H9 (cell line): ENCODE results near the gene TBX3. TPM values are rescaled to one million over a fixed set of nuclear protein-coding genes. Genes with fewer than 3 reads are reported as not detected.

Experiments
- DNase-seq: peaks from one replicate; pipeline ENCODE4 v3.0.0-alpha.2; 2017
- H2AFZ ChIP-seq: one replicate; pipeline ENCODE4 v1.6.1; 2013; ENCODE audit warnings: mild to moderate bottlenecking, low read length, control low read depth, moderate library complexity
- H2AK5ac ChIP-seq: 2 replicates; pipeline ENCODE4 v1.6.1; 2013; ENCODE audit warnings: low read length, control low read depth, mixed read lengths; ENCODE audit not compliant: insufficient read length
- H2BK120ac ChIP-seq: one replicate; pipeline ENCODE4 v1.6.1; 2013; ENCODE audit warnings: low read depth, mild to moderate bottlenecking, low read length, control low read depth, inconsistent platforms; ENCODE audit not compliant: poor library complexity, severe bottlenecking
- H2BK12ac ChIP-seq: 2 replicates; pipeline ENCODE4 v1.6.1; 2013; ENCODE audit warnings: low read length, control low read depth, mixed read lengths, low read depth; ENCODE audit not compliant: insufficient read length
- H2BK15ac ChIP-seq: 2 replicates; pipeline ENCODE4 v1.6.1; 2013; ENCODE audit warnings: low read depth, low read length, control low read depth
- H2BK20ac ChIP-seq: one replicate; pipeline ENCODE4 v1.6.1; 2013; ENCODE audit warnings: low read depth, mild to moderate bottlenecking, low read length, control low read depth, inconsistent platforms; ENCODE audit not compliant: poor library complexity, severe bottlenecking
- H2BK5ac ChIP-seq: 2 replicates; pipeline ENCODE4 v1.6.1; 2013; ENCODE audit warnings: low read length, control low read depth, mixed read lengths; ENCODE audit not compliant: insufficient read length
- H3K14ac ChIP-seq: 2 replicates; pipeline ENCODE4 v1.6.1; 2013; ENCODE audit warnings: low read length, control low read depth; ENCODE audit not compliant: insufficient read depth
- H3K18ac ChIP-seq: 2 replicates; pipeline ENCODE4 v1.6.1; 2013; ENCODE audit warnings: low read depth, mild to moderate bottlenecking, mixed read lengths, low read length, control low read depth; ENCODE audit not compliant: insufficient read length
- H3K23ac ChIP-seq: 2 replicates; pipeline ENCODE4 v1.6.1; 2013; ENCODE audit warnings: low read length, control low read depth, mixed read lengths, low read depth; ENCODE audit not compliant: insufficient read length
- H3K23me2 ChIP-seq: 2 replicates; pipeline ENCODE4 v1.6.1; 2013; ENCODE audit warnings: low read depth, mild to moderate bottlenecking, mixed read lengths, low read length, control low read depth; ENCODE audit not compliant: insufficient read length, poor library complexity, severe bottlenecking
- H3K27ac ChIP-seq: 2 replicates; pipeline ENCODE4 v1.5.1; 2013; ENCODE audit warnings: low read length, control low read depth, mixed read lengths, low read depth; ENCODE audit not compliant: insufficient read length
- H3K27me3 ChIP-seq: 2 replicates; pipeline ENCODE4 v1.6.1; 2013; ENCODE audit warnings: low read length, control low read depth, inconsistent platforms; ENCODE audit not compliant: insufficient read depth
- H3K4ac ChIP-seq: 2 replicates; pipeline ENCODE4 v1.6.1; 2013; ENCODE audit warnings: low read depth, mild to moderate bottlenecking, control low read depth, inconsistent platforms, low read length, moderate library complexity
- H3K4me1 ChIP-seq: 2 replicates; pipeline ENCODE4 v1.6.1; 2013; ENCODE audit warnings: low read length, control low read depth, inconsistent platforms; ENCODE audit not compliant: insufficient read depth
- H3K4me2 ChIP-seq: 2 replicates; pipeline ENCODE4 v1.6.1; 2013; ENCODE audit warnings: low read length, control low read depth, mixed read lengths; ENCODE audit not compliant: insufficient read length, insufficient read depth
- H3K56ac ChIP-seq: 2 replicates; pipeline ENCODE4 v1.6.1; 2013; ENCODE audit warnings: low read depth, mild to moderate bottlenecking, mixed read lengths, low read length, control low read depth; ENCODE audit not compliant: insufficient read length
- H3K79me1 ChIP-seq: 2 replicates; pipeline ENCODE4 v1.6.1; 2013; ENCODE audit warnings: low read depth, mild to moderate bottlenecking, moderate library complexity, low read length, control low read depth, inconsistent platforms; ENCODE audit not compliant: insufficient read depth, poor library complexity, severe bottlenecking
- H3K79me2 ChIP-seq: 2 replicates; pipeline ENCODE4 v1.6.1; 2013; ENCODE audit warnings: low read length, control low read depth, inconsistent platforms; ENCODE audit not compliant: insufficient read depth
- H3K9ac ChIP-seq: 2 replicates; pipeline ENCODE4 v1.6.1; 2013; ENCODE audit warnings: low read length, control low read depth, mixed read lengths; ENCODE audit not compliant: insufficient read length; ENCODE audit errors: extremely low read depth
- H3K9me3 ChIP-seq: one replicate; pipeline ENCODE4 v1.6.1; 2013; ENCODE audit warnings: low read depth, low read length, inconsistent platforms; ENCODE audit not compliant: control insufficient read depth
- H3T11ph ChIP-seq: one replicate; pipeline ENCODE4 v1.6.1; 2013; ENCODE audit warnings: mild to moderate bottlenecking, low read length, control low read depth, inconsistent platforms
- H4K20me1 ChIP-seq: one replicate; pipeline ENCODE4 v1.6.1; 2013; ENCODE audit not compliant: control insufficient read depth, insufficient read length, insufficient read depth
- H4K5ac ChIP-seq: 2 replicates; pipeline ENCODE4 v1.6.1; 2013; ENCODE audit warnings: low read depth, mild to moderate bottlenecking, mixed read lengths, low read length, control low read depth; ENCODE audit not compliant: insufficient read length
- H4K8ac ChIP-seq: replicated peaks from 2 replicates; pipeline ENCODE4 v1.6.1; 2013; ENCODE audit warnings: low read length, control low read depth, mixed read lengths, low read depth; ENCODE audit not compliant: insufficient read length
- H4K91ac ChIP-seq: 2 replicates; pipeline ENCODE4 v1.6.1; 2013; ENCODE audit warnings: low read depth, mild to moderate bottlenecking, moderate library complexity, mixed read lengths, low read length, control low read depth; ENCODE audit not compliant: insufficient read length
- H3K27ac Mint-ChIP-seq, 3 experiments: 2 replicates in 2 of 3; 3 replicates in 1 of 3; pipeline ENCODE4 v1.8.0; 2020 to 2021; ENCODE audit warnings: mixed read lengths in 3 of 3, mild to moderate bottlenecking in 1 of 3, moderate library complexity in 1 of 3
- H3K27me3 Mint-ChIP-seq: 2 replicates; pipeline ENCODE4 v1.8.0; 2021; ENCODE audit warnings: low read depth, mild to moderate bottlenecking, moderate library complexity, mixed read lengths
- H3K36me3 Mint-ChIP-seq, 3 experiments: 2 replicates in 2 of 3; 3 replicates in 1 of 3; pipeline ENCODE4 v1.8.0; 2020 to 2021; ENCODE audit warnings: low read depth in 3 of 3, mixed read lengths in 3 of 3; ENCODE audit not compliant: insufficient read depth in 1 of 3
- H3K4me1 Mint-ChIP-seq, 2 experiments: 2 replicates each; pipeline ENCODE4 v1.8.0; 2020; ENCODE audit warnings: mixed read lengths in 2 of 2
- H3K4me3 Mint-ChIP-seq, 2 experiments: 2 replicates in 1 of 2; 3 replicates in 1 of 2; pipeline ENCODE4 v1.8.0; 2020 to 2021; ENCODE audit warnings: mild to moderate bottlenecking in 2 of 2, mixed read lengths in 2 of 2, moderate library complexity in 1 of 2
- H3K9me3 Mint-ChIP-seq, 2 experiments: 2 replicates in 1 of 2; 3 replicates in 1 of 2; pipeline ENCODE4 v1.8.0; 2020; ENCODE audit warnings: mild to moderate bottlenecking in 2 of 2, mixed read lengths in 2 of 2, moderate library complexity in 1 of 2
- total RNA-seq: library from RNA; stranded (reverse); gene quantifications from 2 replicates; pipeline ENCODE4 v1.2.1, GENCODE V29; 2021
- TF ChIP-seq, protein P1 (sequence below): fragments of 200-600 bp; sonication (generic); conservative IDR thresholded peaks from 3 replicates; pipeline ENCODE4 v1.8.0; 2021; ENCODE audit warnings: antibody characterized with exemption, mild to moderate bottlenecking

Gene TBX3
- total RNA-seq, 1 experiment from 2014 or later, result 0.04 TPM

DNA sequence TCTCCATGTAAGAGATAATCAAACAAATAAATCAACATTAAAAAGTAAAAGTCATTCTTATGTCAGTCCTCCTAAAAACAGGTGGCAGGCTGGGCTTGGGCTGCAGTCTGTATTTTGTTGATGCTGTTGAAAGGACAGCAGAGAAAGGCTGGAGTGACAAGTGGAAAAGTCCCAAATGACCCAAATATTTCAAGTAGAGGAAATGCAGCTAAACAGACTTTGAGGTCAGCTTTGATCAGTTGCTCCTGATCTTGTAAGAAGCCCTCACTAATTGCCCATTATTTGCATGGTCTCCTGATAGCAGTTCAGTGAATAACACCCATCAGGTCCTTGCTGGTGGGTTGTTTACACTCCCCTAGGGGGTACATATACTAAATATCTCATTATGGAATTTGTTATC is 24.9 kb downstream of the TBX3 start:
- no peak overlapping the region for H4K8ac ChIP-seq
- H3K27me3 Mint-ChIP-seq, result peaks cover 59% of the 10 kb centered on the region
- no peaks in the 10 kb centered on the region for H3K36me3 Mint-ChIP-seq
- no peaks in the 10 kb centered on the region for H3K9me3 ChIP-seq
- H3K4me3 Mint-ChIP-seq, result no peak overlapping the region
- peaks cover 12% of the 10 kb centered on the region for H3K27me3 ChIP-seq
- no peak for DNase-seq
- H4K20me1 ChIP-seq, result no peaks in the 10 kb centered on the region
- no peak overlapping the region for H2BK120ac ChIP-seq
- no peak overlapping the region for H3K27ac ChIP-seq
- H3K9me3 Mint-ChIP-seq, result no peaks in the 10 kb centered on the region; a peak in 1 of 5 replicates
- TF ChIP-seq, protein P1, sequence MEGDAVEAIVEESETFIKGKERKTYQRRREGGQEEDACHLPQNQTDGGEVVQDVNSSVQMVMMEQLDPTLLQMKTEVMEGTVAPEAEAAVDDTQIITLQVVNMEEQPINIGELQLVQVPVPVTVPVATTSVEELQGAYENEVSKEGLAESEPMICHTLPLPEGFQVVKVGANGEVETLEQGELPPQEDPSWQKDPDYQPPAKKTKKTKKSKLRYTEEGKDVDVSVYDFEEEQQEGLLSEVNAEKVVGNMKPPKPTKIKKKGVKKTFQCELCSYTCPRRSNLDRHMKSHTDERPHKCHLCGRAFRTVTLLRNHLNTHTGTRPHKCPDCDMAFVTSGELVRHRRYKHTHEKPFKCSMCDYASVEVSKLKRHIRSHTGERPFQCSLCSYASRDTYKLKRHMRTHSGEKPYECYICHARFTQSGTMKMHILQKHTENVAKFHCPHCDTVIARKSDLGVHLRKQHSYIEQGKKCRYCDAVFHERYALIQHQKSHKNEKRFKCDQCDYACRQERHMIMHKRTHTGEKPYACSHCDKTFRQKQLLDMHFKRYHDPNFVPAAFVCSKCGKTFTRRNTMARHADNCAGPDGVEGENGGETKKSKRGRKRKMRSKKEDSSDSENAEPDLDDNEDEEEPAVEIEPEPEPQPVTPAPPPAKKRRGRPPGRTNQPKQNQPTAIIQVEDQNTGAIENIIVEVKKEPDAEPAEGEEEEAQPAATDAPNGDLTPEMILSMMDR, result no peak
- H3K79me2 ChIP-seq, result no peaks in the 10 kb centered on the region
- no peak overlapping the region for H3K56ac ChIP-seq
- H4K5ac ChIP-seq, result no peak overlapping the region
- no peak overlapping the region for H3K4ac ChIP-seq
- H3K4me1 ChIP-seq, result peaks cover 3% of the 10 kb centered on the region
- H3T11ph ChIP-seq, result no peak overlapping the region
- H3K18ac ChIP-seq, result no peak overlapping the region
- no peak overlapping the region for H2BK20ac ChIP-seq
- H2AK5ac ChIP-seq, result no peak overlapping the region
- H3K27ac Mint-ChIP-seq, result no peak overlapping the region
- H4K91ac ChIP-seq, result no peak overlapping the region
- H3K23me2 ChIP-seq, result no peaks in the 10 kb centered on the region
- H2BK15ac ChIP-seq, result no peak overlapping the region
- no peak overlapping the region for H3K23ac ChIP-seq
- no peak overlapping the region for H2BK12ac ChIP-seq
- H3K4me2 ChIP-seq, result no peak overlapping the region
- H3K4me1 Mint-ChIP-seq, result peaks cover 39 to 46% of the 10 kb centered on the region in 2 experiments
- H2BK5ac ChIP-seq, result no peak overlapping the region
- H3K14ac ChIP-seq, result no peak overlapping the region
- no peak overlapping the region for H3K9ac ChIP-seq
- no peak overlapping the region for H2AFZ ChIP-seq
- no peaks in the 10 kb centered on the region for H3K79me1 ChIP-seq
